Brain microvascular endothelial cell (primary cell): ENCODE results near the gene SLC44A1.

Experiments used
- DNase-seq: peaks from one replicate; pipeline ENCODE4 v3.0.0-alpha.2; 2020
- H3K27ac ChIP-seq: fragments of 250-450 bp; sonication (Bioruptor Pico); 2 replicates; pipeline ENCODE4 v1.5.1; 2020; ENCODE audit warnings: mild to moderate bottlenecking, moderate library complexity
- H3K27me3 ChIP-seq: fragments of 250-450 bp; sonication (Bioruptor Pico); replicated peaks from 2 replicates; pipeline ENCODE4 v1.5.1; 2020; ENCODE audit warnings: mild to moderate bottlenecking
- H3K36me3 ChIP-seq: fragments of 250-450 bp; sonication (Bioruptor Pico); replicated peaks from 2 replicates; pipeline ENCODE4 v1.5.1; 2020; ENCODE audit warnings: mild to moderate bottlenecking
- H3K4me3 ChIP-seq: 2 replicates; pipeline ENCODE4 v1.5.1; 2011; ENCODE audit warnings: low read depth, mild to moderate bottlenecking, control low read depth, low read length, moderate library complexity
- CTCF ChIP-seq: IDR thresholded peaks from 2 replicates; pipeline ENCODE4 v1.5.1; 2011; ENCODE audit warnings: low read depth, mild to moderate bottlenecking, moderate library complexity, low read length, control low read depth, inconsistent platforms; ENCODE audit errors: missing control alignments
- in situ Hi-C: cut with HindIII; loops from 2 replicates; pipeline ENCODE4 v1.10.0; 2017; ENCODE audit warnings: low sequenced_read_pairs, low pct_ligation_motif_present

The SLC44A1 gene

DNA sequence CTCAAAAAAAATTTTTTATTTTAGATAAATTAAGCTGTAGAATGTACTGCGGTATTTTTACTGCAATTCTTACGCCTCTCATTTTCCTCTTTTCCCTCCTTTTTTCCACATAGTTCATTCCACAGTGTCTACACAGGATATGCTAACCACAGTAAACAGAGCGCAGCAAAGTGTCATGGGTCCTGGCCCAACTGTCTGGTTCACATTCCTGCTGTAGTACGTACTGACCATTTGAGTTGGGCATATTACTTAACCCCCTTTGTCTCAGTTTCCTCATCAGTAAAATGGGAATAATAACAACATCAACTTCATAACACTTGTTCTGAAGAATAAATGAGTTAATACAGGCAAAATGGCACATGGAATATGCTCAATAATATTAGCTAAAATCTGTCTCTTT lies 41.6 kb downstream of the SLC44A1 start:
- DNase-seq = peak; percentile 17
- Histone ChIP-seq H3K27ac (no peak overlapping the region), H3K4me3 (no peak overlapping the region), H3K36me3 (no peaks in the 10 kb centered on the region), H3K27me3 (no peaks in the 10 kb centered on the region)
- in situ Hi-C loops = no loop called here
- TF ChIP-seq CTCF = no peak

DNA sequence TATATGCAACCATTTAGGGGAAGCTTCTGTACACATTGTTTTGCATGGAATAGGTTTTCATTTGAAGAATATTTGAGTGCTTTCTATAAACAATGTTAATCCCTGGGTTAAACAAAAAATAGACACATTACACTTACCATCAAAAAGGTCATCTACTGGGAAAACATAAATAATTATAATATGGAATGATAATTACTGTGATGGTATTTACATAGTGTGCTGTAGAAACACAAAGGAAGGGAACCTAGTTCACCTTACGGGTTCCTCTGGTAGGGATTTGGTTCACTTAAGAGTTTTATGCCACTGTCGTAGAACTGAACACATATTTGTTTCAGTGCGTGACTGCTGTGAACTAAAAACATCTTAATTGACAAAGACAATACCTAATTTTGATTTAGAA lies 44.9 kb downstream of the SLC44A1 start:
- H3K27ac ChIP-seq = no peak overlapping the region
- DNase-seq = no peak
- no peaks in the 10 kb centered on the region for H3K27me3 ChIP-seq
- H3K36me3 ChIP-seq = no peaks in the 10 kb centered on the region
- H3K4me3 ChIP-seq = no peak overlapping the region
- in situ Hi-C loops = no loop called here
- TF ChIP-seq CTCF = no peak

- no peak for DNase-seq
- Histone ChIP-seq H3K36me3 (no peaks in the 10 kb centered on the region), H3K4me3 (no peak overlapping the region), H3K27me3 (no peaks in the 10 kb centered on the region), H3K27ac (no peak overlapping the region)
- in situ Hi-C loops = no loop called here
- TF ChIP-seq CTCF = no peak
Measured at GRCh38 chr9:105290418-105290817, 46.0 kb downstream of the SLC44A1 start.

DNA sequence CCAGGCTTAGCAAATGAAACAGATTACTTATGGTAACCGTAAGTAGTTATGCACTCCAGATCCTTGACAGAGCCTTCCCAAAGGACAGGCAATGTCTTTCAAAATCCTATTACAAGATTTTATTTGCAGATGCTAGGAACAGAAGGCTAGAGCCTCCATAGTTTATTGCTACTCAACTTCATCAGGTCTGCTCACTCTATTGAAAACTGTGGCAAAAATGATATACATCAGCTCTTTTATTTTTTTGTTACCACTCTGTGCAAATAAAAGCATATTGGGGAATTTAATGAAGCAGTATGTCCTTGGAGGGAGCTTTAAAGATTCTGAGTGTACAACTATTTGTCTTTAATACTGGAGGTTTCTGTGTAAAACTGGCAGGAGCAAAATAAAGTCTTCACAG lies 46.5 kb downstream of the SLC44A1 start:
- in situ Hi-C loops = no loop called here
- TF ChIP-seq CTCF = no peak
- no peak overlapping the region for H3K27ac ChIP-seq

DNA sequence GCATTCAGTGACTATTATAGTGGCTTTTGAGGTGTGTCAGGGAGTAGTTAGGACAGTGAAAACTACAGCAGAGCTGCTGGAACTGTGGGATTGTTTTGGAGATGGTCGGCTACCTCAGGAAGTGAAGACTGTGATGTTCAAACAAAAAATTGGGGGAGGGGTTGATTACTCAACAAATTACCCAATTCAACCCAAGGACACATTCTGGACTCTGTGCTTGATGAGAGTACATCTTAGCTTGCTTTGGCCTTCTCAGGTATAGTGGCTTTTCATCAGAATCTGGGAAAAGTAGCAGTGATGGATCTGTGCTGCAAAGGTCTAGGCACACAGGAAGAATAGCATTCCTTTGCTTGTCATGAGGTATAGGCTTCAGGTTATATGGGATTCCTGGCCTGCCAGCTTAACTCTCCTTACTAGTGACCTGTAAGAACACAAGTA lies 47.0 kb downstream of the SLC44A1 start:
- H3K27me3 ChIP-seq = no peaks in the 10 kb centered on the region
- H3K36me3 ChIP-seq = no peaks in the 10 kb centered on the region
- DNase-seq = no peak
- no peak for TF ChIP-seq CTCF
- in situ Hi-C loops = no loop called here
- no peak overlapping the region for H3K4me3 ChIP-seq
- no peak overlapping the region for H3K27ac ChIP-seq

More for the DNA sequence above, 46.5 kb downstream of the SLC44A1 start:
- Histone ChIP-seq H3K4me3 (no peak overlapping the region), H3K27me3 (no peaks in the 10 kb centered on the region), H3K36me3 (no peaks in the 10 kb centered on the region)
- DNase-seq = no peak

GRCh38 chr9:105291938-105292337 lies 47.5 kb downstream of the SLC44A1 start:
- no peaks in the 10 kb centered on the region for H3K27me3 ChIP-seq
- H3K27ac ChIP-seq = no peak overlapping the region
- DNase-seq = no peak
- no peak overlapping the region for H3K4me3 ChIP-seq
- in situ Hi-C loops = no loop called here
- no peaks in the 10 kb centered on the region for H3K36me3 ChIP-seq
- TF ChIP-seq CTCF = no peak
